K562 (cell line): ENCODE data around the gene NONO. TPM values are rescaled to one million over a fixed set of nuclear protein-coding genes. Genes with fewer than 3 reads are reported as not detected.

Source experiments
- CBX2 ChIP-seq: fragments of 200-600 bp; sonication (generic); IDR thresholded peaks from one replicate; pipeline ENCODE4 v1.6.1; 2012; ENCODE audit warnings: mild to moderate bottlenecking, low read length, inconsistent platforms; ENCODE audit not compliant: insufficient read depth, poor library complexity, severe bottlenecking
- HNRNPH1 ChIP-seq: fragments of 200-400 bp; formaldehyde crosslinking; optimal IDR thresholded peaks from 2 replicates; pipeline ENCODE3; 2017; ENCODE audit warnings: low read depth, mild to moderate bottlenecking, low read length, moderate library complexity
- KLF10 ChIP-seq: fragments of 250-450 bp; sonication (Bioruptor Pico); IDR thresholded peaks from 2 replicates; pipeline ENCODE4 v1.6.1; 2021; ENCODE audit warnings: matching md5 sums
- MEIS2 ChIP-seq: fragments of 450-650 bp; IDR thresholded peaks from 2 replicates; pipeline ENCODE4 v1.6.1; 2014; ENCODE audit warnings: mild to moderate bottlenecking; ENCODE audit not compliant: partially characterized antibody
- NR0B1 ChIP-seq: fragments of 450-650 bp; IDR thresholded peaks from one replicate; pipeline ENCODE4 v1.6.1; 2018; ENCODE audit warnings: mild to moderate bottlenecking, moderate library complexity; ENCODE audit not compliant: partially characterized antibody
- POLR2H ChIP-seq: IDR thresholded peaks from 2 replicates; pipeline ENCODE4 v1.6.1; 2016; ENCODE audit warnings: missing genetic modification characterization, low read depth, mild to moderate bottlenecking, control low read depth, missing compliant biosample characterization, moderate library complexity
- PTTG1 ChIP-seq: fragments of 450-650 bp; IDR thresholded peaks from 2 replicates; pipeline ENCODE4 v1.6.1; 2016; ENCODE audit warnings: low read depth, mild to moderate bottlenecking, missing genetic modification characterization, missing compliant biosample characterization
- SETDB1 ChIP-seq: IDR thresholded peaks from one replicate; pipeline ENCODE4 v1.6.1; 2012; ENCODE audit warnings: low read length, control low read depth, inconsistent platforms
- SLC30A9 ChIP-seq: fragments of 250-450 bp; sonication (Bioruptor Pico); IDR thresholded peaks from 2 replicates; pipeline ENCODE4 v1.8.0; 2022; ENCODE audit warnings: mild to moderate bottlenecking, moderate library complexity
- SP1 ChIP-seq: sonication (generic); formaldehyde crosslinking; IDR thresholded peaks from 2 replicates; pipeline ENCODE4 v1.8.1; 2022; ENCODE audit warnings: mild to moderate bottlenecking, missing genetic modification reagents
- SRSF9 ChIP-seq: fragments of 200-400 bp; formaldehyde crosslinking; IDR thresholded peaks from 2 replicates; pipeline ENCODE4 v1.6.1; 2017; ENCODE audit warnings: low read depth, low read length, borderline replicate concordance
- SUPT5H ChIP-seq: fragments of 450-650 bp; IDR thresholded peaks from 2 replicates; pipeline ENCODE4 v1.6.1; 2016
- TCF7L2 ChIP-seq: fragments of 150-350 bp; IDR thresholded peaks from 2 replicates; pipeline ENCODE4 v1.6.1; 2016; ENCODE audit warnings: low read depth, mild to moderate bottlenecking, low read length, moderate library complexity
- XRCC3 ChIP-seq: fragments of 450-650 bp; IDR thresholded peaks from 2 replicates; pipeline ENCODE4 v1.6.1; 2017; ENCODE audit warnings: mild to moderate bottlenecking, moderate library complexity
- ZNF175 ChIP-seq: fragments of 200-800 bp; sonication (Bioruptor generic); IDR thresholded peaks from 2 replicates; pipeline ENCODE4 v1.6.1; 2016; ENCODE audit warnings: low read depth, mild to moderate bottlenecking, missing genetic modification characterization, missing compliant biosample characterization
- polyA plus RNA-seq, 8 experiments: library from polyadenylated mRNA; depleted of rRNA in 4 of 8; stranded (reverse) in 5 of 8; unstranded in 3 of 8; fragments of >200 nt; fragmentation: Nextera tagmentation in 2 of 8; fragmentation: Illumina TruSeq in 1 of 8; extraction: Ambion mirVana in 2 of 8; extraction: Trizol in 1 of 8; gene quantifications; 2 replicates each; pipeline versions ENCODE4 v1.2.1 to v1.2.3, GENCODE V29; 2011 to 2014; ENCODE audit warnings: inconsistent platforms in 1 of 8, missing spikeins in 1 of 8
- total RNA-seq, 7 experiments: library from RNA; depleted of rRNA in 6 of 7; stranded (reverse); fragments of >200 nt in 6 of 7; fragmentation: Illumina TruSeq in 2 of 7; extraction: Trizol in 2 of 7; gene quantifications; 2 replicates each; pipeline versions ENCODE4 v1.2.1 to v1.2.3, GENCODE V29; 2011 to 2021; ENCODE audit warnings: low replicate concordance in 1 of 7
- TF ChIP-seq, protein P1 (sequence below): fragments of 450-650 bp; IDR thresholded peaks from 2 replicates; pipeline ENCODE4 v1.6.1; 2016; ENCODE audit warnings: mild to moderate bottlenecking
- TF ChIP-seq, protein P2 (sequence below): fragments of 250-450 bp; sonication (Bioruptor Pico); IDR thresholded peaks from 2 replicates; pipeline ENCODE4 v1.8.0; 2021; ENCODE audit warnings: moderate library complexity, mild to moderate bottlenecking, inconsistent platforms
- TF ChIP-seq, protein P3 (sequence below): sonication (generic); formaldehyde crosslinking; IDR thresholded peaks from 2 replicates; pipeline ENCODE4 v1.8.0; 2022; ENCODE audit warnings: mild to moderate bottlenecking, missing genetic modification reagents

Gene NONO
- total and polyA plus RNA-seq, 9 of the 15 experiments (the other 6 are each of a cell fraction or from before 2014, with no cell fraction given): 333 to 651 (median 451) TPM

- no peak for TF ChIP-seq ZNF175 (CRISPR knock-in tag)
- TF ChIP-seq TCF7L2: no peak
- no peak for TF ChIP-seq XRCC3
- TF ChIP-seq, protein P1, sequence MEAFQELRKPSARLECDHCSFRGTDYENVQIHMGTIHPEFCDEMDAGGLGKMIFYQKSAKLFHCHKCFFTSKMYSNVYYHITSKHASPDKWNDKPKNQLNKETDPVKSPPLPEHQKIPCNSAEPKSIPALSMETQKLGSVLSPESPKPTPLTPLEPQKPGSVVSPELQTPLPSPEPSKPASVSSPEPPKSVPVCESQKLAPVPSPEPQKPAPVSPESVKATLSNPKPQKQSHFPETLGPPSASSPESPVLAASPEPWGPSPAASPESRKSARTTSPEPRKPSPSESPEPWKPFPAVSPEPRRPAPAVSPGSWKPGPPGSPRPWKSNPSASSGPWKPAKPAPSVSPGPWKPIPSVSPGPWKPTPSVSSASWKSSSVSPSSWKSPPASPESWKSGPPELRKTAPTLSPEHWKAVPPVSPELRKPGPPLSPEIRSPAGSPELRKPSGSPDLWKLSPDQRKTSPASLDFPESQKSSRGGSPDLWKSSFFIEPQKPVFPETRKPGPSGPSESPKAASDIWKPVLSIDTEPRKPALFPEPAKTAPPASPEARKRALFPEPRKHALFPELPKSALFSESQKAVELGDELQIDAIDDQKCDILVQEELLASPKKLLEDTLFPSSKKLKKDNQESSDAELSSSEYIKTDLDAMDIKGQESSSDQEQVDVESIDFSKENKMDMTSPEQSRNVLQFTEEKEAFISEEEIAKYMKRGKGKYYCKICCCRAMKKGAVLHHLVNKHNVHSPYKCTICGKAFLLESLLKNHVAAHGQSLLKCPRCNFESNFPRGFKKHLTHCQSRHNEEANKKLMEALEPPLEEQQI: no peak
- no peak for TF ChIP-seq HNRNPH1
- TF ChIP-seq SETDB1: no peak
- no peak for TF ChIP-seq SRSF9
- TF ChIP-seq CBX2: no peak
- peak; percentile 19 for TF ChIP-seq POLR2H (tag)
- no peak for TF ChIP-seq NR0B1
- peak; percentile 45; the same call in 1 of the 2 replicates for TF ChIP-seq SUPT5H
- TF ChIP-seq SLC30A9 (CRISPR knock-in tag): no peak
- no peak for TF ChIP-seq SP1 (CRISPR knock-in tag)
- TF ChIP-seq MEIS2: no peak
- TF ChIP-seq, protein P2, sequence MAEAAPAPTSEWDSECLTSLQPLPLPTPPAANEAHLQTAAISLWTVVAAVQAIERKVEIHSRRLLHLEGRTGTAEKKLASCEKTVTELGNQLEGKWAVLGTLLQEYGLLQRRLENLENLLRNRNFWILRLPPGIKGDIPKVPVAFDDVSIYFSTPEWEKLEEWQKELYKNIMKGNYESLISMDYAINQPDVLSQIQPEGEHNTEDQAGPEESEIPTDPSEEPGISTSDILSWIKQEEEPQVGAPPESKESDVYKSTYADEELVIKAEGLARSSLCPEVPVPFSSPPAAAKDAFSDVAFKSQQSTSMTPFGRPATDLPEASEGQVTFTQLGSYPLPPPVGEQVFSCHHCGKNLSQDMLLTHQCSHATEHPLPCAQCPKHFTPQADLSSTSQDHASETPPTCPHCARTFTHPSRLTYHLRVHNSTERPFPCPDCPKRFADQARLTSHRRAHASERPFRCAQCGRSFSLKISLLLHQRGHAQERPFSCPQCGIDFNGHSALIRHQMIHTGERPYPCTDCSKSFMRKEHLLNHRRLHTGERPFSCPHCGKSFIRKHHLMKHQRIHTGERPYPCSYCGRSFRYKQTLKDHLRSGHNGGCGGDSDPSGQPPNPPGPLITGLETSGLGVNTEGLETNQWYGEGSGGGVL: no peak
- no peak for TF ChIP-seq KLF10
- TF ChIP-seq, protein P3, sequence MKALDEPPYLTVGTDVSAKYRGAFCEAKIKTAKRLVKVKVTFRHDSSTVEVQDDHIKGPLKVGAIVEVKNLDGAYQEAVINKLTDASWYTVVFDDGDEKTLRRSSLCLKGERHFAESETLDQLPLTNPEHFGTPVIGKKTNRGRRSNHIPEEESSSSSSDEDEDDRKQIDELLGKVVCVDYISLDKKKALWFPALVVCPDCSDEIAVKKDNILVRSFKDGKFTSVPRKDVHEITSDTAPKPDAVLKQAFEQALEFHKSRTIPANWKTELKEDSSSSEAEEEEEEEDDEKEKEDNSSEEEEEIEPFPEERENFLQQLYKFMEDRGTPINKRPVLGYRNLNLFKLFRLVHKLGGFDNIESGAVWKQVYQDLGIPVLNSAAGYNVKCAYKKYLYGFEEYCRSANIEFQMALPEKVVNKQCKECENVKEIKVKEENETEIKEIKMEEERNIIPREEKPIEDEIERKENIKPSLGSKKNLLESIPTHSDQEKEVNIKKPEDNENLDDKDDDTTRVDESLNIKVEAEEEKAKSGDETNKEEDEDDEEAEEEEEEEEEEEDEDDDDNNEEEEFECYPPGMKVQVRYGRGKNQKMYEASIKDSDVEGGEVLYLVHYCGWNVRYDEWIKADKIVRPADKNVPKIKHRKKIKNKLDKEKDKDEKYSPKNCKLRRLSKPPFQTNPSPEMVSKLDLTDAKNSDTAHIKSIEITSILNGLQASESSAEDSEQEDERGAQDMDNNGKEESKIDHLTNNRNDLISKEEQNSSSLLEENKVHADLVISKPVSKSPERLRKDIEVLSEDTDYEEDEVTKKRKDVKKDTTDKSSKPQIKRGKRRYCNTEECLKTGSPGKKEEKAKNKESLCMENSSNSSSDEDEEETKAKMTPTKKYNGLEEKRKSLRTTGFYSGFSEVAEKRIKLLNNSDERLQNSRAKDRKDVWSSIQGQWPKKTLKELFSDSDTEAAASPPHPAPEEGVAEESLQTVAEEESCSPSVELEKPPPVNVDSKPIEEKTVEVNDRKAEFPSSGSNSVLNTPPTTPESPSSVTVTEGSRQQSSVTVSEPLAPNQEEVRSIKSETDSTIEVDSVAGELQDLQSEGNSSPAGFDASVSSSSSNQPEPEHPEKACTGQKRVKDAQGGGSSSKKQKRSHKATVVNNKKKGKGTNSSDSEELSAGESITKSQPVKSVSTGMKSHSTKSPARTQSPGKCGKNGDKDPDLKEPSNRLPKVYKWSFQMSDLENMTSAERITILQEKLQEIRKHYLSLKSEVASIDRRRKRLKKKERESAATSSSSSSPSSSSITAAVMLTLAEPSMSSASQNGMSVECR (CRISPR knock-in tag): no peak
- no peak for TF ChIP-seq PTTG1 (tag)
These were observed 17.9 kb downstream of the NONO start, which contains the start of gene ITGB1BP2 (continued) for GRCh38 chrX:71301195-71301924.
